Erythroblast (primary cell): Measurements from ENCODE around the gene PIGN.

Experiments used
- GATA1 ChIP-seq: IDR thresholded peaks from 2 replicates; pipeline ENCODE4 v1.6.1; 2011; ENCODE audit warnings: low read depth, mild to moderate bottlenecking, control low read depth, low read length, moderate library complexity
- POLR2A ChIP-seq: IDR thresholded peaks from 2 replicates; pipeline ENCODE4 v1.6.1; 2011; ENCODE audit warnings: mild to moderate bottlenecking, low read length

GRCh38 chr18:62165583-62165982 is 21.3 kb downstream of the PIGN start:
- TF ChIP-seq POLR2A = no peak
- no peak for TF ChIP-seq GATA1
